Renal cortical epithelial cell (primary cell): ENCODE measurements around the gene RBM5. TPM values are rescaled to one million over a fixed set of nuclear protein-coding genes. Genes with fewer than 3 reads are reported as not detected.
A peak's percentile ranks its signal among the peaks of the same experiment; 100 is the strongest.

ENCODE experiments used
- DNase-seq: peaks from one replicate; pipeline ENCODE4 v3.0.0-alpha.2; 2011; ENCODE audit warnings: low read depth
- total RNA-seq: library from RNA; depleted of rRNA; stranded (reverse); fragments of >200 nt; gene quantifications from 2 replicates; pipeline ENCODE4 v1.2.3, GENCODE V29; 2014

The RBM5 gene
- total RNA-seq, 1 donor from 2014 or later: 216 TPM

DNA sequence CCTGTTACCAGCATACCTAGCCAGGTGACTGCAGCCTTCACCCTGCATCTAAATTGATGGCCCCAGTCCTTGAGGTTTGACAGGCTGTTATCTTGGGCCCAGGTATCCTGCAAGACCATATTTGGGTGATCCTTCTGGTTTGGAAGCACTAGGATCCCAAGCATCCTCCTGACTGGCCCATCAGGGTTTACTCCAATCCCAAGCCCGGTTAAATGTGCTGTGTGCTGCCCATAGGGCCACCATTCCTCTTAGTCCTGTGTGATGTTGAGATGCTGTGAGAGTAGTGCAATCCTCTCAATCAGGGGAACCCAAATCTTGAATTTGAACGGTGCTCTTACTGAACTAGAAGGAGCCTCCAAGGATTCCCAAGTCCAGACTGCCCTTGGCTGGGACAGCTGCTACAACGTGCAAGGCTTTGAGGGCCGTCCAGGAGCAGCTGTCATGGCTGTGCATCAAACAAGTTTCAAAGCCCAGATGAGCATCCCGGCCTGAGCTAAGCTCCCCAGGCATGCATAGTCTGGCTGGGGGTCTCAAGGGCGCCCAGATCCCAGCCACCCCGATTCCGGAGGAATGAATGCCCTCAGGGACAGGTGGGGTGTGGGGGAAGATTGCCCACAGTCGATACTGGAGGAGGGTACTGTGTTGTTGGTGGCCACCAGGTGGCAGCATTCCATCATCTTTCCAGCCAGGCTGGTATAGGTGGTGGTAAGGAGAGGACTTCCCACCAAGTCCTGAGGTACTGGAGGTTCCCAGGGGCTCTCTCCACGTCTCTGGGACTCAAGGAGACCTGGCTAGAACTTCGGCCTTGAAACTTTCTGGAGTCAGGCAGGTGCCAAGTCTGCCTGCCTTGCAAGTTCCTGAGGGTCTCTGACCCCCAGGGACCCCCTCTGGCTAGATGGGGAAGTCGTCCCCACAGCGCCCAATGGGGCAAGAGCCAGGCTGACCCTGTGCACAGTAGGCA lies 32.6 kb downstream of the RBM5 start:
- DNase-seq: peak; percentile 68

GRCh38 chr3:50122071-50122470 lies 33.4 kb downstream of the RBM5 start:
- no peak for DNase-seq

- DNase-seq: no peak
These were observed 34.1 kb downstream of the RBM5 start for GRCh38 chr3:50122661-50123391.

DNA sequence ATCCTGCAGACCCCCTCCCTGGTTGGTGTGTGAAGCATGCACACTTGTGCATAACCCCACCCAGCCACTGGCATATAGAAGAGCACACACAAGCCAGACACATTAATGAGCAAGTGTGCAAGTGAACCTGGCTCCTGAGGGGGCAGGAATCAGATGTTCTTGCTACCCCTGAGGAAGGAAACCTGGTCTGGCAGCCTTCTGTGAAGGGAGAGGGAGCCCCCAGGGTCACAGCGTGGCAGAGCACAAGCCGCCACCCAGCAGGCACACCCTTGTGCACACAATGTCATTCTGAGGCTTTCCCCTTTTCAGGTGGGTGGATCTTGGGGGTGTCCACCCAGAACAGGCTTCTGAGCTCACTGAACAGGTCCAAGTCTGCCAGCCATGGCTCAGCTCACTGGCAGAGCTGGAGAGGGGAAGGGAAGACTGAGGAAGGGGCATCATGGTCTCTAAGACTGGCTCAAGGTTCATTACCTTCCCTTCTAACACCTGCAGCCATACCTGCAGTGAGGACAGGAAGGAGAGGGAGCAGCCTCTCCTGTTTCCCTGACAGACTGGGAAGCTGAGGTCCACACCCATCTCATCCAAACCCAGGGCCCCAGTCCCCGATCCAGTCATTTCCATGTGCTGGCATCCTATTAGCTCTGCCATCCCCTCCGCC lies 34.8 kb downstream of the RBM5 start:
- DNase-seq: no peak

GRCh38 chr3:50124052-50124799 lies 35.5 kb downstream of the RBM5 start:
- DNase-seq: no peak

DNA sequence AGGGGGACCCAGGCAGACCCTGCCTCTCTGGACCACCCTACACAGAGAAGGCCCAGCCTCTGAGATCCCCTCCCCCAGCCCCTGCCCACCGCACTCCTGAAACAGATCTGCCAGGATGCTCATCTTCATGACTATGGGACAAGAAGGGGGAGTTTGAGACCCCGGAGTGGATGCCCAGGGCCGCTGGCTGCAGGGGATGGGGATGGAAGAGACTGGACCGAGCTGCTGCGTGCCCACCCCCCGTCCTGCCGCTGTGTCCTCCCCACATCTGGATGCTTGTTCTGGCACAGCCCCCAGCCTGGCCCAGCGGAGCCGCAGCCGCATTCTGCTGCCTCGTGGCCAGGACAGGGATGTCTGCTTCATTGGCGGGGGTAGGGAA lies 36.1 kb downstream of the RBM5 start:
- no peak for DNase-seq

- no peak for DNase-seq
These were observed 37.0 kb downstream of the RBM5 start for GRCh38 chr3:50125541-50126286.

GRCh38 chr3:50126287-50127211 lies 37.8 kb downstream of the RBM5 start:
- peak; percentile 45 for DNase-seq

DNA sequence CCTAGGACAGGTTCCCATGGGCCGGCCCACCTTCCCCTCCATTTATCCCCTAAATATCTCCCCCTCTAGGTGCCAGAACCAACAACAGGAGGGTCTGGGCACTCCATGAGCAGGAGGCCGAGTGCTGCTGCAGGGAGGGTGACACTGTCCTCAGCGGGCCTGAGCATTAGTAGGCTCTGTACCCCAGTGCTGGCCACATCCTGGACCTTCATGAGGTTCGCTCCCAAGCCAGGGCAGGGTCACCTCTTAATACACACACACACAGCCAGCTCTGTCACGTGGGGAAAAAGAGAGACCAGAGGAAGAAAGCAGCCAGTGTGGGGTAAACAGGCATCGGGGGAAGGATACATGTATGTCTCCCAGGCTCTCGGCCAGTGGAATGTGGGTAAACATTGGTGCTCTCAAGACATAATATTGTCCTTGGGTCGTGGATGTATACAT lies 38.6 kb downstream of the RBM5 start:
- DNase-seq: no peak

GRCh38 chr3:50128001-50128400 lies 39.3 kb downstream of the RBM5 start:
- DNase-seq: peak; percentile 57

- DNase-seq: no peak
These were observed 41.7 kb downstream of the RBM5 start for GRCh38 chr3:50130436-50130835.

- no peak for DNase-seq
These were observed 43.9 kb downstream of the RBM5 start for GRCh38 chr3:50132421-50133282.

DNA sequence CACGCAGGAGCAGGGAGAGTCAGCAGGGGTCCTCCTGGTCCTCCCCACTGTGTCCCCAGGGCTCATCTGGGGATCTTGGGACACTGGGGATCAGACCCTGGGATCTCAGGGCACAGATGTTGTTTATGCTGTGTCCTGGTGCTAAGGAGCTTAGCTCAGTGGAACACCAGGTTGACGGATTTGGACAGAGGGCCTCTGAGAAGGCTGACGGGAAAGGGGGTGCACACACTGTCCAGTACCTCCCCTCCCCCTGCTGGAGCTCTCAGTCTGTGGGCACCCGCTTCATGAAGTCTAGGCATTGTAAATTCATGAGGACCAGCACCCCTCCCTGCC lies 44.5 kb downstream of the RBM5 start:
- DNase-seq: no peak

DNA sequence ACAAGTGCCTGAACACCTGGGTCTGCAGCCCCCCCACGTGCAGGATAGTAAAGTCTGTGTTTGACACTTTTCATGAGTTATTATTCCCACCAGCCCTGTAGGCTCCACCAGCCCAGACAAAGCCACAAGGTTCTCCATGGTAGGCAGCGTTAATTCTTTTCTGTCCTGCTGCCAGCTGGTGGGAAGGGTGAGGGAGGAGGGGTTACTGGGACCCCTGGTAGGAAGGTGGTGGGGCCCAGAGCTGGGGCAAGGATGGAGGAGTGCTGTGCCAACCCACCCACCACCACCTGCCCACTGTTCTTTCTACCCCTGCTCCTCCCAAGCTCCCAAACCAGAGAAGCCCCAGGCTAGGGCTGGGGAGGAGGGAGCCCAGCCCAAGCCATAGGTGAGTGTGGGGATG lies 45.6 kb downstream of the RBM5 start:
- DNase-seq: no peak

GRCh38 chr3:50135964-50136363 lies 47.2 kb downstream of the RBM5 start:
- DNase-seq: no peak

DNA sequence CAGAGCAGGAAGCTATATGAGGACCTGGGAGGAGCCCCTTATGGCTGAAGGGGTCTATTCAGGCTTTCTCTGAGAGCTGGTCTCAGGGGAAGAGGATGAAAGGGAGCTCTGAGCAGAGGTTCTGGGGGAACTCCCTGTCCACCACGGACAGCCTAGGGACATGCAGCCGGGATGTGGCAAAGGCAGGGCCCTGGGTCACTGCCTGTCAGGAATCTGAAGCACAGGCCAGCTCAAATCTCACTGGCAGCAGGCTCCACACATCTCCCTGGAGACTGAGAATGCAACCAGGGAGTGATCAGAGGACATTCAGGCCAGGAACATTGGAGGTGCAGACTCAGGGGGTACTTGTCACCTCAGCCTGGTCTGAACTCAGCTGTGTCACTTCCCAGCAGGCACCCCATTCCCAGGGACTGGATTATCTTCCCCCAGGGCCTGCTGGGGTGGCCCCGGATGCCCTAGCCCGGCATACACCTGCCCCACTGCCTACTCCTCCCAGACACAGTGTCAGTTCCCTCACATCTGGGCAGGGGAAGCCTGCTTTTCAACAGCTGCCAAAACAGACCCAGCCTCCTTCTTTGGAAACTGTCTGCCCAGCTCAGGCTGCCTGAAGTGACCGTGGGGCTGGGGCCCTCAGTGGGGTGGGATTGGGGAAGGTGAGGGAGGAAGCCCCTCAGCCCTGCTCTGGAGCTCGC lies 48.1 kb downstream of the RBM5 start:
- DNase-seq: peak; percentile 73

- DNase-seq: no peak
These were observed 48.8 kb downstream of the RBM5 start for GRCh38 chr3:50137531-50137930.
